Measurements from ENCODE around the gene VAV3. TPM values are rescaled to one million over a fixed set of nuclear protein-coding genes. Genes with fewer than 3 reads are reported as not detected.

The VAV3 gene
- total RNA-seq, 1 donor from 2014 or later = 2.9 TPM

DNA sequence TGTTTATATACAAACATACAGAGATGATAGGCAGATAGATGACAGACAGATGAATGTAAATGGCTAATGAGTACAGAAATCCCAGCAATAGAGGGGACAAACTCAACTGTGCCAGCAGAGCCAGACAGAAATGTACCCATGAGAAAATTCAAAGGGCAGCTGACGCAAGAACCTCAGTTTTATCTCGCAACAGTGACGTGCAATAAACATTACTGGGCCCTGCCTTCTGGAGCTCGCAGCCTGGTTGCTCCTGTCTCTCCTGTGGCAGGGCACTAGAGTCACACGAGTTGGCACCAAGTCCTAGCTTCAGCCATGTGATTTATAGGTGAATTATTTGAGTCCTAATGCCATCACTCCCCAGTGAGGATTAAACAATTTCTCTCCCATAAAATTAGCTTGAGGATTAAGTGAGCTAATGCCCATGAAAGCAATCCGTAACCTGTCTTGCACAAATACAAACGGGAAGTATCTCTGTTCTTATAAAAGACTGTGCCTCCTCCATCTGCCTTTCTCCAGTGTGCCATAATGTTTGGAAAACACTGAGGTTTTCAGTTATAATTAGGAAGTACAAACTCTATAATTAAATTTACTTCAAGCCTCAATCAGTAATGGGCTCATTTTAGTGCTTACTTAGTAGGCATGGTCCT is 50.7 kb downstream of the VAV3 start:
- no peak for DNase-seq (ENCODE audit: low read depth, low spot score)
- Mint-ChIP-seq H3K36me3 (ENCODE audit: low read depth) (peaks cover 2% of the 10 kb centered on the region), H3K27me3 (ENCODE audit: low read depth) (no peaks in the 10 kb centered on the region), H3K4me3 (no peak overlapping the region), H3K9me3 (peaks cover 2% of the 10 kb centered on the region), H3K4me1 (no peaks in the 10 kb centered on the region), H3K27ac (ENCODE audit: unreplicated experiment) (no peak overlapping the region)
- TF ChIP-seq, protein P1, sequence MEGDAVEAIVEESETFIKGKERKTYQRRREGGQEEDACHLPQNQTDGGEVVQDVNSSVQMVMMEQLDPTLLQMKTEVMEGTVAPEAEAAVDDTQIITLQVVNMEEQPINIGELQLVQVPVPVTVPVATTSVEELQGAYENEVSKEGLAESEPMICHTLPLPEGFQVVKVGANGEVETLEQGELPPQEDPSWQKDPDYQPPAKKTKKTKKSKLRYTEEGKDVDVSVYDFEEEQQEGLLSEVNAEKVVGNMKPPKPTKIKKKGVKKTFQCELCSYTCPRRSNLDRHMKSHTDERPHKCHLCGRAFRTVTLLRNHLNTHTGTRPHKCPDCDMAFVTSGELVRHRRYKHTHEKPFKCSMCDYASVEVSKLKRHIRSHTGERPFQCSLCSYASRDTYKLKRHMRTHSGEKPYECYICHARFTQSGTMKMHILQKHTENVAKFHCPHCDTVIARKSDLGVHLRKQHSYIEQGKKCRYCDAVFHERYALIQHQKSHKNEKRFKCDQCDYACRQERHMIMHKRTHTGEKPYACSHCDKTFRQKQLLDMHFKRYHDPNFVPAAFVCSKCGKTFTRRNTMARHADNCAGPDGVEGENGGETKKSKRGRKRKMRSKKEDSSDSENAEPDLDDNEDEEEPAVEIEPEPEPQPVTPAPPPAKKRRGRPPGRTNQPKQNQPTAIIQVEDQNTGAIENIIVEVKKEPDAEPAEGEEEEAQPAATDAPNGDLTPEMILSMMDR (conservative IDR thresholded peaks at IDR 0.05) = no peak

DNA sequence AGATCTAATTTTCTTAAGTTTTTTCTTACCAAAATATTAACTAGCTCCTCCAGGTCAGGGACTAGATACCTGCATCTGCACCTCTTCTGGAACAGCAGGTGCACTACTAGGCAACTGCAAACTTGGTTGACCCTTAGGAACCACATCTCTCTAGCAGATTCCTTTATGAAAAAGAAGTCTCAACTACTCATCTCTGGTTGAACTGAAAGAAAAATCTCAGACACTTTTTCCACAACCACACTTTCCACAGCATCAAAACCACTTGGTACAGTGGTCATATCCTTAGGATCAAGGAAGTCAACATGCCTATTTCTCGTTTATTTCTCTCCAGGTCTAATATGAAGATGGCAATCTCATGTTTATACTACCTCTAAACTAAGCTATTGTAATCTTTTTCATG is 52.3 kb downstream of the VAV3 start:
- Mint-ChIP-seq H3K36me3 (ENCODE audit: low read depth) (peaks cover 2% of the 10 kb centered on the region), H3K4me3 (no peak overlapping the region), H3K27ac (ENCODE audit: unreplicated experiment) (no peak overlapping the region), H3K4me1 (no peaks in the 10 kb centered on the region), H3K9me3 (peaks cover 2% of the 10 kb centered on the region), H3K27me3 (ENCODE audit: low read depth) (no peaks in the 10 kb centered on the region)
- TF ChIP-seq, protein P1 (conservative IDR thresholded peaks at IDR 0.05) = no peak
- no peak for DNase-seq (ENCODE audit: low read depth, low spot score)

DNA sequence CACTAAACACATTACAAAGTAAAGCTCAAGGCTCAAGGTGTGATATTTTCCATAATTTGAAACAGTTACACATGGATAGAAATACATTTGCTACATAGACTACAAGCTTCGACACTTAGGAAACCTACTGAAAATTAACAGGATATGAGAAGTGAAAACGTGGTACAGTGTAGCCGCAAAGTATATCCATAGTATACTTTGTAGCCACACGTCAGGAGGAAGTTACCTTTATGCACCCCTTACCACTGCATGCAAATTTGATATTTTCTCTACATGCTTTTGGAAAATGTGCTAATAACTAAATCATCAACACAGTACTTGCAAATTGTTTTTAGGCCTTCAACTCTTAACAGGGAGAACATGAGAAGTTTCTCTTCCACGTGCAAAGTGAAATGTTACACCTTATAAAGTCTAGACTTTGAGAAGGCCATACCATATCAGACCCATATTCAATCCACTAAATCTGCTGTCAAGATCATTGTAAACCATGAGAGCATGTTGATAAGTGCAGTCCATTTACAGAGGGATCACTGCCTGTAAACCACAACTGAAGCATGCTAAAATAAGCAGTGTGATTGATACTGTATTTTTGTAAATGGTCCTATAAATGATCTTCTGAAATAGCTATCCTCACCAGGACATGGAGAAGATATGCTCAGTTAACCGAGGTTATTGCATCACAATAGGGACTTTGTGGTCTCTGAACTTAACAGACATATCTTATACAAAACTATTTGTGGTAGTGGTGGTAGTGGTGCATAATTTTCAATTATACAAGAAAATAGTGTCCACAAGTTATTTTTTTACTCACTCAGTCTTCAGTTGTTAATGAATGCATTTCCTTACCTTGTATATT is 64.7 kb downstream of the VAV3 start:
- Mint-ChIP-seq H3K27ac (ENCODE audit: unreplicated experiment) (no peak overlapping the region), H3K27me3 (ENCODE audit: low read depth) (no peaks in the 10 kb centered on the region), H3K36me3 (ENCODE audit: low read depth) (no peaks in the 10 kb centered on the region), H3K4me1 (no peaks in the 10 kb centered on the region), H3K4me3 (no peak overlapping the region), H3K9me3 (no peaks in the 10 kb centered on the region)
- DNase-seq (ENCODE audit: low read depth, low spot score) = no peak
- TF ChIP-seq, protein P1 (conservative IDR thresholded peaks at IDR 0.05) = no peak

DNA sequence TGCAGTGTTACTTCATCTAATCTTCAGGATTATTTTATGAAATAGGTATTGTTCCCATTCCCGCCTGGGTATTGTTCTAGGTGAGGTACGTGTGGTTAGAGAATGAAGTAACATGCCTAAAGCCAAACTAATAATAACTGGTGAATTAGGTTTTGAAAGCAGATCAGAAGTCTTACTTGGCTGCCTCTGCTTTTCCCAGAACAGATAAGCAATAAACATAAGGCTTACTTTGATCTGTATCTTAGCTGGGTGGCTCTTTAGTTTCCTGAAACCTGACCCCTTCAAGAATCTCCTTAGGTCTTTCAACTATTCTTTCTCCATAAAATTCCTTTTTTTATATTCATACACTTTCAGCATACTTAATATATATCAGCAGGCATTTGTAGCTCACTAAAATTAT is 65.3 kb downstream of the VAV3 start:
- TF ChIP-seq, protein P1 (conservative IDR thresholded peaks at IDR 0.05) = no peak
- no peak for DNase-seq (ENCODE audit: low read depth, low spot score)
- H3K9me3 Mint-ChIP-seq = no peaks in the 10 kb centered on the region
- no peaks in the 10 kb centered on the region for H3K36me3 Mint-ChIP-seq (ENCODE audit: low read depth)
- no peak overlapping the region for H3K4me3 Mint-ChIP-seq
- no peaks in the 10 kb centered on the region for H3K27me3 Mint-ChIP-seq (ENCODE audit: low read depth)
- no peak overlapping the region for H3K27ac Mint-ChIP-seq (ENCODE audit: unreplicated experiment)
- H3K4me1 Mint-ChIP-seq = no peaks in the 10 kb centered on the region

DNA sequence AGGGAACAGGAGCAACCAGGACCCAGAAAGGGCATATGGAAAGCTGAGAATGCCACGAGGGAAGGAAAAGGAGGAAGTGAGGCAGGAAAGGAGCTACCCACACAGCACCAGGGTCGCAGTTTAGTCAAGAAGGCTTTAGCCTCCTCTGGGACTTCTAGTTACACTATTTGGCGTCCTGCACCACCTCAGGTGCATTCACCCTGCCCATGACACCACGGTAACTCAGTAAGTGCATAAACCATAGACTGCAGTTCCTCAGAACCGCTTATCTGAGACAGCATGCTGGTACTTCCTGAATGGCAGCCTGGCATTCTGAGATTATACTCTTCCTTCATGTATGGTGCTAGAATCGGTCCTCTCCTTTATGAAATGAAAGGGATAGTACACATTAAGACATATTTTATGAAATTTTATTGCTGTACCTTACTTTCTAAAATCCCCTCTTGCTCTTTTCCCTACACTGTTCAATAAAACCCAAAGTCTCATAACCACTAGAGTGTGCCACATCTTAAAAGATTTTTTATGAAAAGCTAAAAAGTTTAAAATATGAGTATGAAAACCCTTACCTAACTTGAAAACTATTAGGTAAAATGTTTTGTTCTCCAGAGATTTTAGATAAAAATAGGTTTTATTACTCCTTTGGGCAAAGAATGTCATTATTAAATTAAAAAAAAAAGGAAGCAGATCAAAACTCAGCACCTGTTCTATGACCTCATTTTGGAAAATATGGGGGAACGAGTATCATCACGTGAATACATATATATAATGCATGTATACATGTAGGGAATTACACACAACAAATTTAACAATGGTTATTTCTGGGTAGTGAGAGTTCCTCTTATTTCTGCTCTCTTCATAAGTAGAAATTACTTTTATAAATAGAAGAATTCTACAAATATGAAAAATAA is 67.3 kb downstream of the VAV3 start:
- H3K27me3 Mint-ChIP-seq (ENCODE audit: low read depth) = no peaks in the 10 kb centered on the region
- no peak for DNase-seq (ENCODE audit: low read depth, low spot score)
- no peaks in the 10 kb centered on the region for H3K4me1 Mint-ChIP-seq
- TF ChIP-seq, protein P1 (conservative IDR thresholded peaks at IDR 0.05) = no peak
- H3K9me3 Mint-ChIP-seq = peaks cover 1% of the 10 kb centered on the region
- H3K36me3 Mint-ChIP-seq (ENCODE audit: low read depth) = no peaks in the 10 kb centered on the region
- H3K27ac Mint-ChIP-seq (ENCODE audit: unreplicated experiment) = no peak overlapping the region
- H3K4me3 Mint-ChIP-seq = no peak overlapping the region
